ENCODE results near the gene SHOC2. TPM values are rescaled to one million over a fixed set of nuclear protein-coding genes. Genes with fewer than 3 reads are reported as not detected.

Gene SHOC2
- total RNA-seq, 1 experiment from 2014 or later, result 29.9 TPM

DNA sequence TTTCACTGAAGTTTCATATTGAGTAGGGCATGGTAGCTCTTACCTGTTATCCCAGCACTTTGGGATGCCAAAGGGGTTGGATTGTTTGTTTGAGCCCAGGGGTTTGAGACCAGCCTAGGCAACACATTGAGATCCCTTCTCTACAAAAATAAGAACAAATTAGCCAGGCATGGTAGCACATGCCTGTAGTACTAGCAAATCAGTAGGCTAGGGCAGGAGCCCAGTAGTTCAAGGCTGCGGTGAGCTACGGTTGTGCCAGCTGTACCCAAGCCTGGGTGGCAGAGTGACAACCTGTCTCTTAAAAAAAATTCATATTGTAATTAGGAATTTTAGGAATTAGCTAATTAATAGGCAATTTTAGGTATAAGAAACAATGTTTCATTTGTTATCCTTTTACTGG is 18.4 kb upstream of the SHOC2 start:
- CTCF ChIA-PET, result interaction anchor here (1.5 kb wide), 1 partner anchor 18 kb away, joined by 3 read pairs; the partner anchor contains the start of genes BBIP1 and SHOC2
- BruUV-seq (replicated peaks), result no TSS peak
- intact Hi-C loops (cut with micrococcal nuclease; ENCODE audit: unreplicated experiment), result no loop called here
- H3K4me3 Mint-ChIP-seq (ENCODE audit: low read depth, unreplicated experiment), result no peak overlapping the region
- H3K27ac Mint-ChIP-seq (ENCODE audit: unreplicated experiment), result no peak overlapping the region
- peaks cover 11% of the 10 kb centered on the region for H3K4me1 Mint-ChIP-seq (ENCODE audit: low read depth, unreplicated experiment)
- TF ChIP-seq, protein P1, sequence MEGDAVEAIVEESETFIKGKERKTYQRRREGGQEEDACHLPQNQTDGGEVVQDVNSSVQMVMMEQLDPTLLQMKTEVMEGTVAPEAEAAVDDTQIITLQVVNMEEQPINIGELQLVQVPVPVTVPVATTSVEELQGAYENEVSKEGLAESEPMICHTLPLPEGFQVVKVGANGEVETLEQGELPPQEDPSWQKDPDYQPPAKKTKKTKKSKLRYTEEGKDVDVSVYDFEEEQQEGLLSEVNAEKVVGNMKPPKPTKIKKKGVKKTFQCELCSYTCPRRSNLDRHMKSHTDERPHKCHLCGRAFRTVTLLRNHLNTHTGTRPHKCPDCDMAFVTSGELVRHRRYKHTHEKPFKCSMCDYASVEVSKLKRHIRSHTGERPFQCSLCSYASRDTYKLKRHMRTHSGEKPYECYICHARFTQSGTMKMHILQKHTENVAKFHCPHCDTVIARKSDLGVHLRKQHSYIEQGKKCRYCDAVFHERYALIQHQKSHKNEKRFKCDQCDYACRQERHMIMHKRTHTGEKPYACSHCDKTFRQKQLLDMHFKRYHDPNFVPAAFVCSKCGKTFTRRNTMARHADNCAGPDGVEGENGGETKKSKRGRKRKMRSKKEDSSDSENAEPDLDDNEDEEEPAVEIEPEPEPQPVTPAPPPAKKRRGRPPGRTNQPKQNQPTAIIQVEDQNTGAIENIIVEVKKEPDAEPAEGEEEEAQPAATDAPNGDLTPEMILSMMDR (IDR thresholded peaks at IDR 0.05; ENCODE audit: unreplicated experiment), result no peak
- H3K27me3 Mint-ChIP-seq (ENCODE audit: unreplicated experiment), result no peaks in the 10 kb centered on the region
- no peak for DNase-seq
- no peaks in the 10 kb centered on the region for H3K9me3 Mint-ChIP-seq (ENCODE audit: low read depth, unreplicated experiment)
- peaks cover 5% of the 10 kb centered on the region for H3K36me3 Mint-ChIP-seq (ENCODE audit: insufficient read depth, unreplicated experiment)

DNA sequence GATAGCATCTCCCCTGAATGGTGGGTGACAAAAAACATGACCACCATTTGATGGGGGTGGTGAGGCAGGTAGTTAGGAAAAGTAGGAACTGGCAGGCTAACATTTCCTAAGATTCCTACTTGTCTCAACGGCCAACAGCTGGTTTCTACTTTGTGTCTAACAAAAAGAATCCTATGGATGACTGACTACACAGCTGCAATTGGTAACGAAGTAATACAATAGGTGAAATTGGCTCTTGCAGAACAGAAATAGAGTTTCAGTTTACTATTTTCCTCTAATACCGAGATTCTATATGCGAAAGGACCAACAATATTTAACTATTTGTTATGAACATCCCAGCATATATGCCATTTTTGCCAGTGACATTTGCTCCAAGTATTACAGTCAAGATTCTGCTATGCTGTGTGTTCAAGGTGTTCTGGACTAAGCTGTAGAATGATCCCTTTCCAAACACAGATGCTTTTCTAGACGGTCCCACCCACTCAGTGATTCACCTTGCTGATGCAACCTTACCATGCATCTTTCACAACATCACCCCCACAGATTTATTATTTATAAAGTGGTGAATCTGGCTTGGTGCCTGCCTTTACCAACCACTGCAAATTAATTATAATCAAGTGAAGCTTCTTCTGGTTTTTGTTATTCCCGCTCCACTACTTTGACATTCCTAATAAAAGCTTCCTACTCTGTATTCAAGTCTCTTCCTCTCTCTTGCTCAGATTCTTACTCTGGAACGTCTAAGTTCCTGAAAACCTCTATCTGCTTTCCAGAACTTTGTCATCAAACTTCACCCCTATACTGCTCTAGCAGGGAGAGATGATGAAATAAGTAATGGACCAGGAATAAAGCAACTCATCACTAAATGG is 17.2 kb upstream of the SHOC2 start:
- TF ChIP-seq, protein P1 (IDR thresholded peaks at IDR 0.05; ENCODE audit: unreplicated experiment), result no peak
- no TSS peak for BruUV-seq (replicated peaks)
- Mint-ChIP-seq H3K36me3 (ENCODE audit: insufficient read depth, unreplicated experiment) (peaks cover 5% of the 10 kb centered on the region), H3K4me3 (ENCODE audit: low read depth, unreplicated experiment) (no peak overlapping the region), H3K9me3 (ENCODE audit: low read depth, unreplicated experiment) (no peaks in the 10 kb centered on the region), H3K27ac (ENCODE audit: unreplicated experiment) (peak overlapping the region; percentile 64), H3K4me1 (ENCODE audit: low read depth, unreplicated experiment) (peaks cover 11% of the 10 kb centered on the region), H3K27me3 (ENCODE audit: unreplicated experiment) (no peaks in the 10 kb centered on the region)
- intact Hi-C loops (cut with micrococcal nuclease; ENCODE audit: unreplicated experiment), result no loop called here
- CTCF ChIA-PET, result interaction anchor here (1.0 to 1.5 kb wide), 2 partner anchors 9 to 17 kb away, joined by 3 to 4 read pairs; partner anchors contain the start of genes BBIP1 and SHOC2
- DNase-seq, result peak; percentile 8

- Mint-ChIP-seq H3K4me1 (ENCODE audit: low read depth, unreplicated experiment) (peaks cover 11% of the 10 kb centered on the region), H3K9me3 (ENCODE audit: low read depth, unreplicated experiment) (no peaks in the 10 kb centered on the region), H3K27ac (ENCODE audit: unreplicated experiment) (no peak overlapping the region), H3K4me3 (ENCODE audit: low read depth, unreplicated experiment) (no peak overlapping the region), H3K27me3 (ENCODE audit: unreplicated experiment) (no peaks in the 10 kb centered on the region), H3K36me3 (ENCODE audit: insufficient read depth, unreplicated experiment) (peaks cover 5% of the 10 kb centered on the region)
- no peak for DNase-seq
- intact Hi-C loops (cut with micrococcal nuclease; ENCODE audit: unreplicated experiment), result no loop called here
- no TSS peak for BruUV-seq (replicated peaks)
- TF ChIP-seq, protein P1 (IDR thresholded peaks at IDR 0.05; ENCODE audit: unreplicated experiment), result no peak
- CTCF ChIA-PET, result no interaction called here
Observed at GRCh38 chr10:110903280-110904278, 15.8 kb upstream of the SHOC2 start.

DNA sequence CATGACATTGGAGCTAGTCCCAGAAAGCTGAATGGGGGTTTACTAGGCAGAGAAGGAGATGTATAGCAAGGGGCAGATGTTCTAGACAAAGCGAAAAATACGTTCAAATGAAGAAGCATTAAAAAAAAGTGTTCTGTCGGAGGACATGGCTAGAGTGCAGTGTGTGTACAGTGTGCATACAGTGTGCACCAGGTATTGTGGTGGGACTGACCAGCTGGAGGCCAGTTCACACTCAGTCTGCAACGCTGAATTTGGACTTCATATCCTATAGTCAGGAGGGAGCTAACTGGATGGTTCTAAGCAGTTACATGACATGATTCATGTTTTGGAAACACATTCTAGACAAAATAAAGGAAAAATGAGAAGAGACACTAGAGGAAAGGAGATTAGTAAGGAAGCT is 9.3 kb upstream of the SHOC2 start:
- Mint-ChIP-seq H3K4me3 (ENCODE audit: low read depth, unreplicated experiment) (no peak overlapping the region), H3K27me3 (ENCODE audit: unreplicated experiment) (no peaks in the 10 kb centered on the region), H3K9me3 (ENCODE audit: low read depth, unreplicated experiment) (no peaks in the 10 kb centered on the region), H3K4me1 (ENCODE audit: low read depth, unreplicated experiment) (no peaks in the 10 kb centered on the region), H3K27ac (ENCODE audit: unreplicated experiment) (no peak overlapping the region), H3K36me3 (ENCODE audit: insufficient read depth, unreplicated experiment) (no peaks in the 10 kb centered on the region)
- intact Hi-C loops (cut with micrococcal nuclease; ENCODE audit: unreplicated experiment), result no loop called here
- BruUV-seq (replicated peaks), result no TSS peak
- CTCF ChIA-PET, result no interaction called here
- TF ChIP-seq, protein P1 (IDR thresholded peaks at IDR 0.05; ENCODE audit: unreplicated experiment), result no peak
- no peak for DNase-seq

Data from Calu3 (cell line).